NCI-H446 (cell line): ENCODE data around the gene GALK1.

ENCODE experiments used
- DNase-seq, 2 experiments: peaks; one replicate each; lab custom pipeline; 2025; lab: John Stamatoyannopoulos, UW

Gene GALK1

GRCh38 chr17:75724016-75725003 is 40.7 kb downstream of the GALK1 start:
- no peak for DNase-seq

- DNase-seq: no peak
Measured at GRCh38 chr17:75723171-75723930, 41.6 kb downstream of the GALK1 start.

GRCh38 chr17:75722542-75723095 is 42.4 kb downstream of the GALK1 start:
- DNase-seq: no peak

- no peak for DNase-seq
Measured at GRCh38 chr17:75722076-75722475, 42.9 kb downstream of the GALK1 start.

GRCh38 chr17:75721463-75722011 is 43.5 kb downstream of the GALK1 start:
- no peak for DNase-seq

GRCh38 chr17:75720656-75721462 is 44.1 kb downstream of the GALK1 start, which contains the start of gene ITGB4:
Gene ITGB4, plus strand, starts transcription at chr17:75721459. Its CDS starts 3,245 bp downstream, at chr17:75724704.
- DNase-seq: no peak

GRCh38 chr17:75719732-75720131 is 45.3 kb downstream of the GALK1 start:
- no peak for DNase-seq

GRCh38 chr17:75712446-75712845 is 52.5 kb downstream of the GALK1 start:
- no peak for DNase-seq
